Skin of body (tissue), 2 donors: ENCODE data around the gene RGS3. TPM values are rescaled to one million over a fixed set of nuclear protein-coding genes. Genes with fewer than 3 reads are reported as not detected.
"Not testable (repeated sequence)": the region's sequence is repeated elsewhere in the genome, so short reads cannot be mapped to it uniquely, and the experiment has no call there.

Source experiments
- DNase-seq: peaks from one replicate; lab custom pipeline; 2025; lab: John Stamatoyannopoulos, UW
- total RNA-seq: library from RNA; depleted of rRNA; stranded (reverse); fragments of >200 nt; gene quantifications from one replicate; pipeline ENCODE4 v1.2.3, GENCODE V29; 2014

RGS3 gene
- total RNA-seq, 1 donor from 2014 or later: 42.8 TPM

GRCh38 chr9:113488071-113488470 lies 24.5 kb downstream of the RGS3 start:
- no peak for DNase-seq

GRCh38 chr9:113488490-113488889 lies 25.0 kb downstream of the RGS3 start:
- DNase-seq: no peak

- not testable (repeated sequence) for DNase-seq
These were observed 27.6 kb downstream of the RGS3 start for GRCh38 chr9:113491147-113491546.

- no peak for DNase-seq
These were observed 29.0 kb downstream of the RGS3 start for GRCh38 chr9:113492343-113493202.

- DNase-seq: peak; percentile 31
These were observed 29.6 kb downstream of the RGS3 start for GRCh38 chr9:113493203-113493520.

GRCh38 chr9:113495526-113495925 lies 32.0 kb downstream of the RGS3 start:
- DNase-seq: no peak

GRCh38 chr9:113497051-113497450 lies 33.5 kb downstream of the RGS3 start:
- no peak for DNase-seq

- DNase-seq: no peak
These were observed 35.8 kb downstream of the RGS3 start for GRCh38 chr9:113499153-113499875.

GRCh38 chr9:113499876-113500497 lies 36.5 kb downstream of the RGS3 start:
- no peak for DNase-seq

GRCh38 chr9:113501129-113501686 lies 37.7 kb downstream of the RGS3 start:
- no peak for DNase-seq

- DNase-seq: no peak
These were observed 38.3 kb downstream of the RGS3 start for GRCh38 chr9:113501852-113502251.

GRCh38 chr9:113502427-113503034 lies 39.0 kb downstream of the RGS3 start:
- no peak for DNase-seq

- no peak for DNase-seq
These were observed 39.6 kb downstream of the RGS3 start for GRCh38 chr9:113503131-113503541.

- no peak for DNase-seq
These were observed 40.2 kb downstream of the RGS3 start for GRCh38 chr9:113503613-113504211.

- DNase-seq: no peak
These were observed 41.4 kb downstream of the RGS3 start for GRCh38 chr9:113504725-113505590.

GRCh38 chr9:113506090-113506589 lies 42.6 kb downstream of the RGS3 start:
- no peak for DNase-seq

- DNase-seq: no peak
These were observed 43.7 kb downstream of the RGS3 start for GRCh38 chr9:113507256-113507655.

GRCh38 chr9:113508111-113508749 lies 44.7 kb downstream of the RGS3 start:
- no peak for DNase-seq

- no peak for DNase-seq
These were observed 45.9 kb downstream of the RGS3 start for GRCh38 chr9:113509463-113509862.
